Stimulated activated naive CD4-positive, alpha-beta T cell (primary cell): ENCODE results near the gene IMPACT.

ENCODE experiments used
- DNase-seq, 6 experiments: peaks; one replicate each; lab custom pipeline; 2025; lab: John Stamatoyannopoulos, UW

Gene IMPACT, protein sequence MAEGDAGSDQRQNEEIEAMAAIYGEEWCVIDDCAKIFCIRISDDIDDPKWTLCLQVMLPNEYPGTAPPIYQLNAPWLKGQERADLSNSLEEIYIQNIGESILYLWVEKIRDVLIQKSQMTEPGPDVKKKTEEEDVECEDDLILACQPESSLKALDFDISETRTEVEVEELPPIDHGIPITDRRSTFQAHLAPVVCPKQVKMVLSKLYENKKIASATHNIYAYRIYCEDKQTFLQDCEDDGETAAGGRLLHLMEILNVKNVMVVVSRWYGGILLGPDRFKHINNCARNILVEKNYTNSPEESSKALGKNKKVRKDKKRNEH

GRCh38 chr18:24426398-24427294, at the start of gene IMPACT:
IMPACT (plus strand) TSS chr18:24426670; CDS start chr18:24426757, 87 bp downstream.
- DNase-seq = peak; percentile 57 to 80 (median 62)

GRCh38 chr18:24378598-24378997, 47.9 kb upstream of the IMPACT start:
- no peak for DNase-seq

DNA sequence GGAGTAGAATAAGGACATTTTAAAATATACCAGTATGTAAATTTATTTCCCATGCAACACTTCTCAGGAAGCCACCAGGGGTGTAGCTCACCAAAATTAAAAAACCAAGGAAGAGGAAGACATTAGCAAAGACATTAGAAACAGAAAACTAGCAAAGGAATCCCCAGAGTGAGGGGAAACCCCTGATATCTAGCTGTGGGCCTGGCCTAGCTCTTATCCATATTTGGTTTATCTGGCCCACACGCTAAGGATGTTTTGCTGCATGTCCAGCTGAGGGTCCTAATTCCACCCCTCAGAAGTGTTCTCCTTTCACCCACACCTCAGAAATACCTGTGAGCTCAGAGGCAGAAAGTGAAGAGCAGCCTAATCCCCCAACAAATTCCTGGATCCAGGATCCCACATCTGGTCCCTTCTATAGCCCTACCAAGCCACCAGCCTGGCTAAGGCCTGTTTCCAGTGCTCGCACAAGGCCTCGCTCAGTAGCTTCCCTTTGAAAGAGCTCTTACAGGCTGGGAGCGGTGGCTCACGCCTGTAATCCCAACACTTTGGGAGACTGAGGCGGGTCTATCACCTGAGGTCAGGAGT, 46.2 kb upstream of the IMPACT start:
- no peak for DNase-seq

GRCh38 chr18:24381126-24381525, 45.3 kb upstream of the IMPACT start:
- no peak for DNase-seq

- DNase-seq = no peak
Measured at GRCh38 chr18:24386681-24387080, 39.8 kb upstream of the IMPACT start.

GRCh38 chr18:24388957-24389356, 37.5 kb upstream of the IMPACT start:
- DNase-seq = no peak

DNA sequence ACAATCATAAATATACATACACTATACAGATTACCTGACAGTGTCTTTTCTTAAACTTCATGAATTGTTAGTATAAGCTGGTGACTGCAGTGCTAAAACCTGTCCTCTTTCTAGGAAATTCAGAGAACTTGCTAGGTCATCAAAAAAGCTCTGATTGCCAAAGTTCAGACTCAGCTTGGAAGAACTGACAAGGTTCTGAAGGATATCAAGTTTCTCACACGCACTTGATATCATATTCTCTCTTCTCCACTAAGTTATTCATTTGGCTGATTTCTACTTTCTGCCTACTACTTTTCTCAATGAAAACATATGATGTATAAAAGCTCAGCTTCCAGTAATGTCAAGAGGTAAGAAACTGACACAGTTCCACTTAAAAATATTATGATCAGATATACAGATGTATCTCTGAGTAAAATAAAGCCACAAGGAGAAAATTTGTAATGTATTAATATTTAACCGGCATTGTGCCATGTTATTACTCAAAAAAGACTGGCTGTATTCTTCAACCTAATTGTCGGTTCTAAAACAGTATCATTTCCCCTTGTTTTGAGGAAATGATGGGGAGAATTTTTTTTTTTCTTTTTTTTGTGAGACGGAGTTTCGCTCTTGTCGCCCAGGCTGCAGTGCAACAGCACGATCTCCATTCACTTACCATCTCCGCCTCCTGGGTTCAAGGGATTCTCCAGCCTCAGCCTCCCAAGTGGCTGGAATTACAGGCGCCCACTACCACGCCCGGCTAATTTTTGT, 31.2 kb upstream of the IMPACT start:
- no peak for DNase-seq

GRCh38 chr18:24396082-24396633, 30.3 kb upstream of the IMPACT start:
- DNase-seq = no peak

GRCh38 chr18:24397131-24397693, 29.3 kb upstream of the IMPACT start:
- peak in 4 of 6 experiments; percentile 5 to 48 (median 44) for DNase-seq

- peak; percentile 52 to 78 (median 72) for DNase-seq
Measured at GRCh38 chr18:24397694-24398368, 28.6 kb upstream of the IMPACT start, which contains the start of gene OSBPL1A. OSBPL1A (minus strand) TSS chr18:24397824; CDS start chr18:24377533, 20,291 bp downstream.

- no peak for DNase-seq
Measured at GRCh38 chr18:24398540-24398939, 27.9 kb upstream of the IMPACT start.

DNA sequence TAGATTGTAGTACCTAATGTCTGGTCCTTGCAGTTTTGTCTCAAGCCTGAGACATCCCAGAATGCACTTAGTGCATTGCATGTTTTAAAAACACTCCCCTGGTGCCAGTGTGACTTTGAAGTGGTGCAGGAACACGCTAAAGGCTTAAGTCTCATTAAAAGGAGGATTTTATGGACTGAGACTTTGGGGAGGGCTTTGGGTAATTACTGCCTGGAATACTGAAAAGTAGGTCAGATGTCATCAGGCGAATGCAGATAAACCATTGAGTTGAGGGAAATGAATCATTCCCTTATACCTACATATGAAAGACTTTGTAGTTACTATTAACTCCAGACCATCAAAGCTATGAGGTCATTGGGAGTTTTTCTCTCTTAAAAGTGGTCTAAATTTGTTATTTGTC, 25.9 kb upstream of the IMPACT start:
- no peak for DNase-seq

- no peak for DNase-seq
Measured at GRCh38 chr18:24402209-24402785, 24.2 kb upstream of the IMPACT start.

DNA sequence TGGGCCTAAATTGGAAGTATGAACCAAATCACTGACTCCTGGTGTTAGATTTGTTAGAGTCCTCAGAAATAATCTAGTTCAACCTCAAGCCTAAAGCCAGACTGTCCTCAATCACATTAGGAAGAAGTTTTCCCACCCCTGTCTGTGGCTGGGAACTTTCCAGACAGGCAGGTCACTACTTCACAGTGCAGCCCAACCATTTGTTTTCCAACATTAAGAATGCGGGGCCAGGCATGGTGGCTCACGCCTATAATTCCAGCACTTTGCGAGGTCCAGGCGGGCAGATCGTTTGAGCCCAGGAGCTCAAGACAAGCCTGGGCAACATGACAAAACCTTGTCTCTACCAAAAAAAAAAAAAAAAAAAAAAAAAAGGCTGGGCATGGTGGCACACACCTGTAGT, 23.4 kb upstream of the IMPACT start:
- DNase-seq = no peak

- no peak for DNase-seq
Measured at GRCh38 chr18:24404591-24404990, 21.9 kb upstream of the IMPACT start.

DNA sequence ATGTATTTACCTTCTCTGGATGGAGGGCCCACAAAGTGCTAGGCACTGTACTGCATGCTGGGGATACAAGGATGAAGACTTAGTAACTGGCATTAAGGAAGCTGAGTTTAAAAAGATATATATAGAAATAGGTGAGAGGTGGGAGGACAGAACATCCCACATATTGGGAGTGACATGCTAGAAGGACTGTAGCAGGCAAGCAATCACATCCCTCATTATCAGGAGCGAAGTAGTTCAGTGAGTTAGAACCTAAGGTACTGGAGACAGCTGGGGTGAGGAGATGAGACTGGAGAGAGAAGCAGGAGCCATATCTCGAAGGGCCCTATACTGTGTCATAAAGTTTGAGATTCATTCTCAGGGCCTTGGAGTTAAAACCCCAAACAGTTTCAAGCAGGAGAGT, 18.0 kb upstream of the IMPACT start:
- no peak for DNase-seq

- no peak for DNase-seq
Measured at GRCh38 chr18:24413148-24413547, 13.3 kb upstream of the IMPACT start.

GRCh38 chr18:24414349-24415003, 12.0 kb upstream of the IMPACT start:
- no peak for DNase-seq

DNA sequence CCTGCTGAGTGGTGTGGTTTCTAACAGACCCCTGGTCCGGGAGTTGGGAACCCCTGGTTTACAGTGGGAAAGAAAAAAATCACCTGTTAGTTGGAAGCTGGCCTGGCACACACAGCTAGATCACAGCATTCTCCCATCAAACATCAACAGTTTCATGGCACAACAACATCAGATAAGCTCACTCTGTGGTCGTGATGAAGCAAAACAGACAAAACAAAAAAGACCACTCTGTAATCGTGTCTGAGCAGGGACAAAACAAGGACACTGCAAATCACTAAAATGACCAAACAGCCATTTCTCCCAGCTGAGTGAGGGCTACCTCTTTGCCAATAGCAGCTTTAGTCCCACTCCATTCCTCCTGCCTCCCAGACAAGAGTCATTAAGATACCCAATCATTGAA, 9.0 kb upstream of the IMPACT start:
- DNase-seq = no peak

DNA sequence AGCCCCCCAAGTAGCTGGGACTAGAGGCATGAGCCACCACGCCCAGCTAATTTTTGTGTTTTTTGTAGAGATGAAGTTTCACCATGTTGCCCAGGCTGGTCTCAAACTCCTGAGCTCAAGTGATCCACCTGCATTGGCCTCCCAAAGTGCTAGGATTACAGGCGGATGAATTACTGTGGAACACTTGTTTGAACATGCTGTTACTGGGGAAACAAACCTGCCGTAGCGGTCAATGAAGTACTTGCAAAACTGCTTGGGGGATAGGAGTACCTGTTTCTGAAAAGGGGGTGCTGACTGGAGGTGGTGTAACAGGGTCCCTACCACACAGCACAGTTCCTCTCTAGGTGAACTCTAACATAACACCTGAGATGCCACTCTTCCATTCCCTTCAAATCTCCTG, 5.9 kb upstream of the IMPACT start:
- no peak for DNase-seq
